GM21390 (cell line): ENCODE measurements around the gene TVP23B.
A peak's percentile ranks its signal among the peaks of the same experiment; 100 is the strongest.
"Not testable (repeated sequence)": the region's sequence is repeated elsewhere in the genome, so short reads cannot be mapped to it uniquely, and the experiment has no call there.

ENCODE experiments used
- ATAC-seq: cut with Tn5 transposase; IDR thresholded peaks from one replicate; pipeline ENCODE4 v1.9.1; 2021; ENCODE audit not compliant: unreplicated experiment

TVP23B gene

GRCh38 chr17:18786890-18787289, 5.9 kb downstream of the TVP23B start:
- not testable (repeated sequence) for ATAC-seq

DNA sequence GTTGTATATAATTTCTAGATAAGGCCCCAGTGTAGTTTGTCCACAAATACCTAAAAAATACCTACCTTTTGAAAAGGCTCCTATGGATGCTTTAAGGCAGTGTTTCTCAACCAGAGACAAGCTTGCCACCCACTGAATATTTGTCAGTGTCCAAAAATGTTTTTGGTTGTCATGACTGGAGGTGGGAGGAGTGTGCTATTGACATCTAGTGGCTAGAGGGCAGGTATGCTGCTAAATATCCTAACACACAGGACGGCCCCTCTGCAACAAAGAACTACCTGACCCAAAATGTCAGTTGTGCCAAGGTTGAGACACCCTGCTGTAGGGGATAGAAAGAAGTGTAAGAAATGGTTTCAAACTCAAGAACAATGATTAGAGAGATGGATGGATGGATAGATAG, 10.4 kb downstream of the TVP23B start:
- ATAC-seq = not testable (repeated sequence)

- ATAC-seq = not testable (repeated sequence)
Observed at GRCh38 chr17:18794841-18795240, 13.9 kb downstream of the TVP23B start.

- not testable (repeated sequence) for ATAC-seq
Observed at GRCh38 chr17:18796887-18797286, 15.9 kb downstream of the TVP23B start.

- not testable (repeated sequence) for ATAC-seq
Observed at GRCh38 chr17:18803458-18804245, 22.7 kb downstream of the TVP23B start.

DNA sequence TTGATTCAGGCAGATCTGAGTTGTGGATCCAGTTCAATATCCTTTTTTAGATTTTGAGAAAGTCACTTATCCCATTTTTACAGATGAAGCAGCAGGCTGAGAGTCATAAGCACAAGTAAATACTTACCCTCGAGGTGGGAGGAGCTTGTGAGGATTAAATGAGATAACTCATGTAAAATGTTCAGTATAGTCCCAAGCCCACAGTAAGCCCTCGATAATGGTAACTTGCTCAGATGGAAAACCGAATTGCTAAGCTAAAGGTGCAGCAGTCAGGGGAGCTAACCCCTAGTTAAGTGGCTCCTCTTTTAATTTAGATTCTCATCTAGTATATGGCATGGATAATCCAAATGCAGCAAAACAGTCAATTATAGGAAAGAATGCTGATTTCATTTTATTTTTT, 34.9 kb downstream of the TVP23B start:
- ATAC-seq = not testable (repeated sequence)

DNA sequence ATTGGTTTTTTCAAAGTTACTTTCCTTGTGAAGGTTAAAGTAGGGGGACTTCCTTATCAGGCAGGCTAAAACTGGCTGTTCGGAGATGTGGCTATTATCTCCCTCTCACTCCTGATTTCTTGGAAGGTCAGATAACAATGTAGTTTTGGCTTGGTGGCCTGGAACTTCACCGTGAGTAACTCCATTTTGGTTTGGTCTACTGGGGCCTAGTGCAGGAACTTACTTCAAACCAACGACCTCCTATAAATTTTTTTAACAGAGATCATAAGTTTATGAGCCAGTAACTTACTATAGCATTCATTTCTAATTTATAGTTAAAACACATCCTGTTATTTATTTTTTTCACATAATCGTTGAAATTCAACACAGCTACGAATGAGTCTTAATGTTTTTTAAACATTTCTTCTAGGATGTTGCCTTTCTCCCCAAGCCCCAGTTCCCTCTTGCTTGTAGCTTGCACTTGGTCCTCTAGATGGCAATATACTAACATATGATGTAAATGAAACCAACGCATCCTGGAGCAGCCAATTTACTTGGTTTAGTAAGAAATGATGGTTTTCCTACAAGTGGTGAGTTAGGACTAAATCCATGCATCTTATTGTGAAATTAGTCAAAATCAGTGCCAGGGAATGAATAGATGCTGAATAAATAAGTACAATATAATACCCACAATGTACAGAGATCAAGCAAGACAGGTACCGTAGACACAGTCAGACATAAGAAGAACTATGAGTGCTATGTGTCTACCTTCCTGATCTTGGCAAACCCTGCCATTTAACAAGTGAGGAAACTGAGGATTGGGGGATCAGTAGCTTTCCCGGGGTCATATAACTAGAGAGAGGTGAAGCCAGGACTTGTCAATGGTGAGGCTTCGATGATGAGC, 35.7 kb downstream of the TVP23B start:
- ATAC-seq = not testable (repeated sequence)

GRCh38 chr17:18821430-18821829, 40.4 kb downstream of the TVP23B start:
- not testable (repeated sequence) for ATAC-seq

DNA sequence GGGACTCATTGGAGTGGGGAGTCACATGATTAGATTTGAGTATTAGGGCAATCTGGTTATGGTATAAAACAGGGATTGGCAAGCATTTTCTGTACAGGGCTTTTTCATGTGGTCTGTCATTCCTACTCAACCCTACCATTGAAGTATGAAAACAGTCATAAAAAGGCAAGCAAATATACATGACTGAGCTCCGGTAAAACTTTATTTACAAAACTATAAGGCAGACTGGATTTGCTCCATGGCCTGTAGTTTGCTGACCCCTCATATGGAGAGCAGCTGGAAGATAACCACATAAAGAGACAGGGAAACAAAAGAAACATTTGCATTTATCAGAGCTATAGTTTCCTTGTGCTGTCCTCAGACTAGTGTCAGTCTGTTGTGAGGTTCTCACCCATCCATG, 46.6 kb downstream of the TVP23B start:
- ATAC-seq = not testable (repeated sequence)

GRCh38 chr17:18848501-18848900, 67.5 kb downstream of the TVP23B start:
- no peak for ATAC-seq

DNA sequence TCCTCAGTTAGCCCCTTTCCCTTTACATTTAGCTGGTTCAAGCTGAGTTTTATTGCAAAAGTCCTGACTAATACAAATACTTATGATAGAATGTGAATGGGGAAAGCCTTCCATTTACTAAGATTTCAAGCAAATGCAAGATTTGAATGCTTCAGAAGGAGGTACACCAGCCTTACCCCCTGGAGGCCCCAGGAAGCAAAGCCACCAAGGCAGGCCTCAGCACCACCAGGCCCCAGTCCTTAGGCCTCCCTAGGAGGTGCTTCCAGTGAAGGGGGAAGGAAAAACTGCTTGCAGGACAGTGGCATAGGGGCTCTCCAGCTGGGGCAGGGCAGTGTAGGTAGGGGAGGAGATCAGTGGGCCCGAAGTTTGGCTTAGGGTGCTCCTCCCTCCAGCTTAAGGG, 69.7 kb downstream of the TVP23B start:
- ATAC-seq = no peak

- ATAC-seq = no peak
Observed at GRCh38 chr17:18851201-18851600, 70.2 kb downstream of the TVP23B start.

- no peak for ATAC-seq
Observed at GRCh38 chr17:18854956-18855355, 74.0 kb downstream of the TVP23B start.

DNA sequence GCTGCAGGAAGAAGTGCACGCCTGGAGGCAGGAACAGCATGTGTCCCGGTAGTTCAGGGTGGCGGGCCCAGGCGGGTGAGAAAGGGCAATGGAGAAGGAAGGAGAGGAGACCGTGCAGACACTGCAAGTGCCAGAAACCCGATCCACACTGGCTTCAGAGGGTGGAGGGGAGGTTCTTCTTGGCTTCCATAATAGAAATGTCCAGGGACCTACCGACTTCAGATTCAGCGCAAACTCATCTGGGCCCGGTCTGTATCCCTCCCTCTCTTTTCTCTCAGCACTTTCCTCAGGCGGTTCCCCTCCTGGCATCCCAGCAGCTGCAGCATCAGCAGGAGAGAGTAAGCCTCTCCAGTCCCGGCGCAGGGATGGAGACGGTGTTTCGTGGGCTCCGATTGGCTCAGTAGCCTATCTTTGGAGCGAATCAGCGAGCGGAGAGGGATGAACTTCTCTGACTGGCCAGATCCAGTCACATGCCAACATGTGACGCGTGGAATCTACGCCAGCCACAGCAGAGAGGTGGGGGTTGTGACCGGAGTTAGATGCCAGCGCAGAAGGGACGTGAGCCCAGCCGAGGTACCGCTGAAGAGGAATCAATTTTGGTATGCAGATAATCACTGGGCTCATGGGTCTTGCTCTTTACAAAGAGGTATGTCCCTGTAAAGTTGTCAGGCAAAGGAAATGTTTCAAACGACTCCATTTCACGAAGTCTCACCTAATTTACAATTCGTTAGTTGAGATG, 75.0 kb downstream of the TVP23B start:
- peak; percentile 65 for ATAC-seq
